BE2C (cell line): Measurements from ENCODE around the gene MYOZ3.

Source experiments
- DNase-seq: peaks from one replicate; pipeline ENCODE4 v3.0.0-alpha.2; 2020
- H3K27me3 ChIP-seq: fragments of 250-450 bp; sonication (Bioruptor Pico); 2 replicates; pipeline ENCODE4 v1.5.1; 2020; ENCODE audit warnings: mild to moderate bottlenecking
- H3K36me3 ChIP-seq: fragments of 250-450 bp; sonication (Bioruptor Pico); 2 replicates; pipeline ENCODE4 v1.5.1; 2020; ENCODE audit warnings: mild to moderate bottlenecking
- H3K4me1 ChIP-seq: fragments of 250-450 bp; sonication (Bioruptor Pico); 2 replicates; pipeline ENCODE4 v1.5.1; 2020
- H3K4me3 ChIP-seq: 2 replicates; pipeline ENCODE4 v1.5.1; 2011; ENCODE audit warnings: low read depth, low read length
- H3K9me3 ChIP-seq: fragments of 250-450 bp; sonication (Bioruptor Pico); 2 replicates; pipeline ENCODE4 v1.5.1; 2020
- CTCF ChIP-seq: IDR thresholded peaks from 2 replicates; pipeline ENCODE4 v1.5.1; 2012; ENCODE audit warnings: mild to moderate bottlenecking, low read depth, low read length

MYOZ3 gene

DNA sequence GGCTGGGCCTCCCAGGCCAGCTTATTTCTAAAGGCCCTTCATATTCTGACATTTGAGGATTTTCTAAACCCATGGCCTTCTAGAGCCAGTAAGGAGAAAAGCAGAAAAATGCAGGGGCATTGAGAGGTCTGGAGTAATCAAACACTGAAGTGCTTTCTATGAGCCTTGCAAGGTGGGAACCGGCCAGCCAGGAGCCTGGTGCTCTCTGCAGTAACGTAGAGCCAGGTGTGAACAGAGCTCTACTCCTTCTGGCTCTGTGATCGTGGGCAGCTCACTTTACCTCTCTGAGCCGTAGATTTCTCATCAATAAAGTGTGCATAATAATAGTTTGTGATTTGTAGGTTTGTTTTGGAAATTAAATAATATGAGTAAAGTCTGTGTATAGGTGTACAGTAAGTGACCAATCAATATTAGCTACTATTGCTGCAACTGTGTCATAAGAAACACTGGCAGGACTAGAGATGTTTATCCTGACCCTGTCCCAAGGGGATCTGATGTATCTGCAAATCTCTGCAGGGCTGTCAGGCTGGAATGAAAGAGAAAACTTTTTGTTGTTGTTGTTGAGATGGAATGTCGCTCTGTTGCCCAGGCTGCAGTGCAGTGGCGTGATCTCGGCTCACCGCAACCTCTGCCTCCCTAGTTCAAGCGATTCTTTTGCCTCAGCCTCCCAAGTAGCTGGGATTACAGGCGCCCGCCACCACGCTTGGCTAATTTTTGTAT lies 17.9 kb upstream of the MYOZ3 start:
- Histone ChIP-seq H3K4me3 (no peak overlapping the region), H3K27me3 (no peaks in the 10 kb centered on the region), H3K9me3 (no peaks in the 10 kb centered on the region), H3K36me3 (no peaks in the 10 kb centered on the region), H3K4me1 (peaks cover 66% of the 10 kb centered on the region)
- DNase-seq = no peak
- no peak for TF ChIP-seq CTCF

DNA sequence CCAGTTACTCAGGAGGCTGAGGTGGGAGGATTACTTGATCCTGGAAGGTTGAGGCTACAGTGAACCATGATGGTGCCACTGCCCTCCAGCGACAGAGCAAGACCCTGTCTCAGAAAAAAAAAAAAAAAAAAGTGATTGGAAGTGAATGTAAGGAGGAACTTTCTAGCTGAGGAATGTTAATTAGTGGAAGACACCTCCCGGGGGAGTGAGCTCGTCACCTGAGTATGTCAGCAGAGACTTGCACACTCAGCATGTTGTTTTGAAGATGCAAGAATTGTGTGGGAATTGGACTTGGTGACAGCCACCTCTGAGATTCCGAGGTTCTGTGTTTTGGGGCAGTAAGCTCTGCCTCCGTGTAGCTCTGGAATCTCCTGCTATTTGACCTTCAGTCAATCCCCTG lies 17.0 kb upstream of the MYOZ3 start:
- Histone ChIP-seq H3K36me3 (peaks cover 8% of the 10 kb centered on the region), H3K4me1 (peaks cover 61% of the 10 kb centered on the region), H3K9me3 (no peaks in the 10 kb centered on the region), H3K27me3 (no peaks in the 10 kb centered on the region), H3K4me3 (no peak overlapping the region)
- TF ChIP-seq CTCF = no peak
- DNase-seq = no peak

GRCh38 chr5:150644514-150644913 lies 16.5 kb upstream of the MYOZ3 start:
- Histone ChIP-seq H3K4me3 (peak overlapping the region; percentile 23; the same call in 1 of the 2 replicates), H3K4me1 (peaks cover 59% of the 10 kb centered on the region), H3K9me3 (no peaks in the 10 kb centered on the region), H3K36me3 (peaks cover 13% of the 10 kb centered on the region), H3K27me3 (no peaks in the 10 kb centered on the region)
- DNase-seq = peak; percentile 93
- TF ChIP-seq CTCF = no peak

GRCh38 chr5:150645070-150645700 lies 15.9 kb upstream of the MYOZ3 start:
- H3K4me1 ChIP-seq = peaks cover 53% of the 10 kb centered on the region
- DNase-seq = peak; percentile 91

GRCh38 chr5:150647275-150648251 lies 13.5 kb upstream of the MYOZ3 start:
- no peaks in the 10 kb centered on the region for H3K9me3 ChIP-seq
- H3K36me3 ChIP-seq = peaks cover 24% of the 10 kb centered on the region
- H3K27me3 ChIP-seq = no peaks in the 10 kb centered on the region
- no peak for TF ChIP-seq CTCF
- no peak overlapping the region for H3K4me3 ChIP-seq
- peaks cover 37% of the 10 kb centered on the region for H3K4me1 ChIP-seq
- DNase-seq = no peak

More at GRCh38 chr5:150645070-150645700, 15.9 kb upstream of the MYOZ3 start:
- Histone ChIP-seq H3K4me3 (peak overlapping the region; percentile 23; the same call in 1 of the 2 replicates), H3K36me3 (peaks cover 20% of the 10 kb centered on the region), H3K27me3 (no peaks in the 10 kb centered on the region), H3K9me3 (no peaks in the 10 kb centered on the region)
- TF ChIP-seq CTCF = no peak
